ENCODE data around the gene MESP1. TPM values are rescaled to one million over a fixed set of nuclear protein-coding genes. Genes with fewer than 3 reads are reported as not detected.

The MESP1 gene
- total and polyA plus RNA-seq, 2 of the 8 experiments (the other 6 are each of a cell fraction or from before 2014, with no cell fraction given): 0.15 to 0.23 TPM

- no peak overlapping the region for H2BK120ac ChIP-seq (replicated peaks; ENCODE audit: low read depth, low read length)
- no peak overlapping the region for H4K8ac ChIP-seq (ENCODE audit: extremely low read depth, insufficient read depth, low read length)
- ChIA-PET POLR2A (ENCODE audit: partially characterized antibody) (no interaction called here), CTCF (ENCODE audit: partially characterized antibody) (interaction anchor here (0.6 to 4.3 kb wide), 8 partner anchors 9 to 257 kb away, joined by 3 to 30 read pairs (median 4); no protein-coding TSS in a partner anchor)
- no peaks in the 10 kb centered on the region; a peak in 2 of 7 replicates for H3K4me1 ChIP-seq (replicated peaks in 1 of 4; ENCODE audit: control insufficient read depth in 3 of 4, insufficient read depth in 4 of 4, low read length in 3 of 4)
- H2AFZ ChIP-seq (ENCODE audit: low read length): no peak overlapping the region
- H3K4me2 ChIP-seq (ENCODE audit: insufficient read depth in 1 of 2, low read depth in 2 of 2, low read length in 2 of 2): no peak overlapping the region
- no peak overlapping the region for H2BK20ac ChIP-seq (ENCODE audit: low read length)
- no peak overlapping the region for H3K56ac ChIP-seq (replicated peaks; ENCODE audit: insufficient read length, low read depth, low read length)
- H3K23ac ChIP-seq (ENCODE audit: insufficient read length): no peak overlapping the region
- H3K79me2 ChIP-seq (ENCODE audit: control insufficient read depth in 1 of 2, insufficient read depth in 2 of 2, low read length in 2 of 2): no peaks in the 10 kb centered on the region
- no peak for FAIRE-seq
- H2BK12ac ChIP-seq (ENCODE audit: low read depth, low read length): no peak overlapping the region
- H2BK15ac ChIP-seq (ENCODE audit: low read length): no peak overlapping the region
- H3K9ac ChIP-seq (replicated peaks in 1 of 4; ENCODE audit: extremely low read depth in 1 of 4, low read depth in 3 of 4, low read length in 3 of 4): no peak overlapping the region
- H3K4me3 ChIP-seq (ENCODE audit: extremely low read depth in 1 of 4, insufficient read depth in 2 of 4, low read depth in 3 of 4, low read length in 4 of 4): no peak overlapping the region
- no peak overlapping the region for H2BK5ac ChIP-seq (ENCODE audit: low read depth, low read length)
- peaks cover 3 to 4% of the 10 kb centered on the region in 2 experiments; a peak in 2 of 4 replicates for H3K9me3 ChIP-seq (ENCODE audit: insufficient read depth in 2 of 2, low read depth in 1 of 2, low read length in 1 of 2)
- H3K23me2 ChIP-seq (ENCODE audit: low read depth, low read length): no peaks in the 10 kb centered on the region
- no peak overlapping the region for H4K91ac ChIP-seq (replicated peaks; ENCODE audit: insufficient read length, low read length)
- no peak overlapping the region for H2AK5ac ChIP-seq (ENCODE audit: low read depth, low read length)
- no peak overlapping the region for H3K27ac ChIP-seq (ENCODE audit: low read depth, low read length)
- no peaks in the 10 kb centered on the region for H3K79me1 ChIP-seq (ENCODE audit: low read depth, low read length)
- 91% methylated on average over 2 of the region's 2 CpGs; no CpG with 5 or more reads in 1 of the 2 experiments for WGBS, 2 experiments (ENCODE audit: extremely low coverage in 1 of 2, insufficient coverage in 1 of 2, insufficient read length in 1 of 2, insufficient replicate concordance in 2 of 2, low coverage in 1 of 2, low lambda C conversion rate in 2 of 2, missing lambda C conversion rate in 1 of 2)
- H3K14ac ChIP-seq (ENCODE audit: insufficient read length): no peak overlapping the region
- no peak overlapping the region for H3K4ac ChIP-seq (replicated peaks; ENCODE audit: insufficient read length, low read depth, low read length)
- H4K5ac ChIP-seq (ENCODE audit: insufficient read length, low read depth, low read length): no peak overlapping the region
- H3K36me3 ChIP-seq (ENCODE audit: control insufficient read depth in 2 of 4, insufficient read depth in 4 of 4, low read length in 3 of 4): no peaks in the 10 kb centered on the region
- no peaks in the 10 kb centered on the region; a peak in 1 of 7 replicates for H3K27me3 ChIP-seq (replicated peaks in 1 of 4; ENCODE audit: control insufficient read depth in 3 of 4, extremely low read depth in 1 of 4, insufficient read depth in 3 of 4, low read length in 3 of 4)
- no peak overlapping the region for H3K18ac ChIP-seq (ENCODE audit: extremely low read depth, low read length)
- DNase-seq (ENCODE audit: low read depth in 1 of 2, low spot score in 2 of 2): no peak
- no peaks in the 10 kb centered on the region for H4K20me1 ChIP-seq (replicated peaks in 1 of 2; ENCODE audit: control insufficient read depth in 1 of 2, insufficient read depth in 2 of 2, low read length in 2 of 2)
- TF ChIP-seq KDM5A (IDR thresholded peaks at IDR 0.05; ENCODE audit: low read length): no peak
- TF ChIP-seq SIX5 (IDR thresholded peaks at IDR 0.05; ENCODE audit: low read depth, low read length): no peak
- TF ChIP-seq GTF2F1 (IDR thresholded peaks at IDR 0.05; ENCODE audit: borderline replicate concordance, low read depth, low read length): no peak
- no peak for TF ChIP-seq SAP30 (IDR thresholded peaks at IDR 0.05; ENCODE audit: insufficient read depth, insufficient replicate concordance, low read length)
- no peak for TF ChIP-seq NANOG (IDR thresholded peaks at IDR 0.05; ENCODE audit: insufficient read depth, low read depth, low read length, poor library complexity, severe bottlenecking)
- no peak for TF ChIP-seq ZNF274 (IDR thresholded peaks at IDR 0.05; ENCODE audit: borderline replicate concordance, extremely low read depth, low read length)
- no peak for TF ChIP-seq ATF3 (IDR thresholded peaks at IDR 0.05; ENCODE audit: insufficient read depth, low read depth, low read length)
- TF ChIP-seq BRCA1 (IDR thresholded peaks at IDR 0.05; ENCODE audit: low read depth, low read length): no peak
- TF ChIP-seq TCF12 (IDR thresholded peaks at IDR 0.05; ENCODE audit: low read depth, low read length): no peak
- no peak for TF ChIP-seq RBBP5 (IDR thresholded peaks at IDR 0.05; ENCODE audit: borderline replicate concordance, low read depth, low read length)
- TF ChIP-seq JUN (IDR thresholded peaks at IDR 0.05; ENCODE audit: low read depth, low read length): no peak
- TF ChIP-seq SIRT6 (IDR thresholded peaks at IDR 0.05; ENCODE audit: low read length): no peak
- no peak for TF ChIP-seq POLR2AphosphoS5 (IDR thresholded peaks at IDR 0.05; ENCODE audit: low read depth, low read length)
Measured at GRCh38 chr15:89728254-89728653, 22.8 kb downstream of the MESP1 start.
